ENCODE results near the gene STYXL2.

The STYXL2 gene

GRCh38 chr1:167118188-167118587 is 24.3 kb downstream of the STYXL2 start:
- TF ChIP-seq ZNF70 (CRISPR knock-in tag; IDR thresholded peaks at IDR 0.05) (no peak), CSRNP3 (CRISPR knock-in tag; IDR thresholded peaks at IDR 0.05) (no peak), ZFP30 (CRISPR knock-in tag; IDR thresholded peaks at IDR 0.05) (no peak), CSDC2 (CRISPR knock-in tag; IDR thresholded peaks at IDR 0.05) (no peak), RARB (CRISPR knock-in tag; IDR thresholded peaks at IDR 0.05) (no peak), ZNF8 (CRISPR knock-in tag; IDR thresholded peaks at IDR 0.05) (no peak), ARNTL (CRISPR knock-in tag; IDR thresholded peaks at IDR 0.05; ENCODE audit: borderline replicate concordance, low read depth) (no peak), PATZ1 (CRISPR knock-in tag; IDR thresholded peaks at IDR 0.05; ENCODE audit: borderline replicate concordance) (no peak), ESRRG (CRISPR knock-in tag; IDR thresholded peaks at IDR 0.05) (no peak), POU6F1 (CRISPR knock-in tag; IDR thresholded peaks at IDR 0.05; ENCODE audit: borderline replicate concordance, low read depth) (no peak)

GRCh38 chr1:167119696-167120095 is 25.8 kb downstream of the STYXL2 start:
- TF ChIP-seq RARB (CRISPR knock-in tag; IDR thresholded peaks at IDR 0.05) (no peak), ZFP3 (CRISPR knock-in tag; IDR thresholded peaks at IDR 0.05) (no peak), BACH2 (CRISPR knock-in tag; IDR thresholded peaks at IDR 0.05; ENCODE audit: borderline replicate concordance) (no peak), ARNTL (CRISPR knock-in tag; IDR thresholded peaks at IDR 0.05; ENCODE audit: borderline replicate concordance, low read depth) (no peak), CREB5 (CRISPR knock-in tag; IDR thresholded peaks at IDR 0.05; ENCODE audit: low read depth) (no peak), ZFP30 (CRISPR knock-in tag; IDR thresholded peaks at IDR 0.05) (no peak), OSR1 (CRISPR knock-in tag; IDR thresholded peaks at IDR 0.05) (no peak), TSHZ2 (CRISPR knock-in tag; IDR thresholded peaks at IDR 0.05) (no peak), TCF4 (CRISPR knock-in tag; IDR thresholded peaks at IDR 0.05; ENCODE audit: borderline replicate concordance) (no peak), ZNF8 (CRISPR knock-in tag; IDR thresholded peaks at IDR 0.05) (no peak), GLIS3 (CRISPR knock-in tag; IDR thresholded peaks at IDR 0.05) (no peak), POU6F1 (CRISPR knock-in tag; IDR thresholded peaks at IDR 0.05; ENCODE audit: borderline replicate concordance, low read depth) (no peak), ZC3H10 (CRISPR knock-in tag; IDR thresholded peaks at IDR 0.05) (no peak), ESRRG (CRISPR knock-in tag; IDR thresholded peaks at IDR 0.05) (no peak), CSDC2 (CRISPR knock-in tag; IDR thresholded peaks at IDR 0.05) (no peak)
- no peak for ATAC-seq

More at GRCh38 chr1:167118188-167118587, 24.3 kb downstream of the STYXL2 start:
- no peak for ATAC-seq

- no peak for TF ChIP-seq OSR1 (CRISPR knock-in tag; IDR thresholded peaks at IDR 0.05)
- no peak for TF ChIP-seq ZFP3 (CRISPR knock-in tag; IDR thresholded peaks at IDR 0.05)
- no peak for TF ChIP-seq SNAI2 (CRISPR knock-in tag; IDR thresholded peaks at IDR 0.05)
- no peak for TF ChIP-seq ZFP30 (CRISPR knock-in tag; IDR thresholded peaks at IDR 0.05)
- ATAC-seq = no peak
Observed at GRCh38 chr1:167120899-167121298, 27.0 kb downstream of the STYXL2 start.
